ENCODE measurements around the gene EXOSC9.
"Not testable (repeated sequence)": the region's sequence is repeated elsewhere in the genome, so short reads cannot be mapped to it uniquely, and the experiment has no call there.

The EXOSC9 gene

GRCh38 chr4:121800961-121801714 lies at the start of gene EXOSC9:
TSS of gene EXOSC9 (plus strand) at chr4:121801323. CDS start at chr4:121801425, 102 bp downstream.
- peak; percentile 95 for DNase-seq

GRCh38 chr4:121752142-121752541 lies 49.0 kb upstream of the EXOSC9 start:
- not testable (repeated sequence) for DNase-seq

- DNase-seq, result no peak
These were observed 42.1 kb upstream of the EXOSC9 start for GRCh38 chr4:121758925-121759568.

- DNase-seq, result no peak
These were observed 40.9 kb upstream of the EXOSC9 start for GRCh38 chr4:121760205-121760604.

- no peak for DNase-seq
These were observed 36.8 kb upstream of the EXOSC9 start for GRCh38 chr4:121764303-121764701.

GRCh38 chr4:121764702-121765367 lies 36.3 kb upstream of the EXOSC9 start, which contains the start of gene SMIM43:
TSS of gene SMIM43 (minus strand) at chr4:121765164. CDS start at chr4:121765105, 59 bp downstream.
- peak; percentile 66 for DNase-seq

GRCh38 chr4:121765368-121765705 lies 35.8 kb upstream of the EXOSC9 start:
- no peak for DNase-seq

GRCh38 chr4:121765971-121766538 lies 35.1 kb upstream of the EXOSC9 start:
- no peak for DNase-seq

- DNase-seq, result no peak
These were observed 34.0 kb upstream of the EXOSC9 start for GRCh38 chr4:121767166-121767565.

GRCh38 chr4:121769341-121769740 lies 31.8 kb upstream of the EXOSC9 start:
- DNase-seq, result no peak

GRCh38 chr4:121771869-121772268 lies 29.3 kb upstream of the EXOSC9 start:
- no peak for DNase-seq

GRCh38 chr4:121773883-121774282 lies 27.2 kb upstream of the EXOSC9 start:
- DNase-seq, result no peak

GRCh38 chr4:121776610-121777401 lies 24.3 kb upstream of the EXOSC9 start:
- no peak for DNase-seq

GRCh38 chr4:121777625-121778024 lies 23.5 kb upstream of the EXOSC9 start:
- no peak for DNase-seq

- no peak for DNase-seq
These were observed 22.0 kb upstream of the EXOSC9 start for GRCh38 chr4:121778991-121779628.

- DNase-seq, result no peak
These were observed 17.9 kb upstream of the EXOSC9 start for GRCh38 chr4:121783210-121783609.

- no peak for DNase-seq
These were observed 16.7 kb upstream of the EXOSC9 start for GRCh38 chr4:121784401-121784800.

GRCh38 chr4:121784975-121785374 lies 16.1 kb upstream of the EXOSC9 start:
- DNase-seq, result no peak

- DNase-seq, result no peak
These were observed 15.6 kb upstream of the EXOSC9 start for GRCh38 chr4:121785479-121785878.

- DNase-seq, result no peak
These were observed 14.9 kb upstream of the EXOSC9 start for GRCh38 chr4:121786221-121786620.

- no peak for DNase-seq
These were observed 12.2 kb upstream of the EXOSC9 start for GRCh38 chr4:121788896-121789295.

GRCh38 chr4:121789455-121789854 lies 11.7 kb upstream of the EXOSC9 start:
- no peak for DNase-seq
